KBM-7 (cell line): ENCODE results near the gene CEND1.
A peak's percentile ranks its signal among the peaks of the same experiment; 100 is the strongest.

Experiments used
- DNase-seq: peaks from one replicate; pipeline ENCODE4 v3.0.0-alpha.2; 2015
- in situ Hi-C: fragments of 300-500 bp; cut with MboI; formaldehyde crosslinking; loops from 2 replicates; pipeline ENCODE4 v1.14.3; 2020; ENCODE audit warnings: low sequenced_read_pairs, low pct_unique_long_range_greater_than_20kb, mixed read lengths

CEND1 gene

DNA sequence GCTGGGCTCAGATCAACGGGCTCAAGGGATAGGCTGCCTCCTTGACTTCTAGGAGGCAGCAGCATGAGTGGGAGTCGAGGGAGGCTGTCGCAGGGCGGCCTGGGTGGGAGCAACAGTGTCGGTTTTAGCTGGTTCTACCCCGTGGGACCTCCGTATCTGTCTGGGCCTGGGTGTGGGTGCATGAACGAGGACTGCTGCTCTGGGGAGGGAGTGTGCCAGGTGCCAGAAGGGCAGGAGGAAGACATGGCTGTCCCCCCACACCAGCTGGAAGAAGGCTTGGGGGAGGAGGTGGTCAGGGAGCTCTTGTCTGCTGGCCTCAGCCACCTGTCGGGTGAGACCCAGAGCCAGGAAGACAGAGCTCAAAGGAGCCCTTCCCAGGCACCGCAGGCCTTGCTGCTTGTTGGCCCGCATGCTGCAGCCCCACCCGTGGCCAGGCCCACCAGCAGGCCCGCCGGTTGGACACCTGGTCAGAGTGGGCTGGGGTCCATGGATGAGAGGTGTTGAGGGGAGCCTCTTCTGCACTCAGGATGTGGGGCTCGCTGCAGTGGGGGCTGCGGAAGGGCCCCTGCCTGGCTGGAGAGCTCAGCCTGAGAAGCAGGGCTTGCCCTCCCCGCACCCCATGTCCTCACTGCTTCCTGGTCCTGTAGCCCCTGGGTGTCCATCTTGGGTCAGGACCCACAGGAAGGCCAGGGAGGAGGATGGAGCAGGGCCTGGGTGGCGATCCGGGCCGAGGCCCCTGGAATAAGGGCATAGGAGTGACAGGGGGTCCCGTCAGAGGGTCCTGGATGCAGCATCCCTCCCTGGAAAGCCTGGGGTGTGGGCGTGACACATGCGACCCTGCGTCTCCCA lies 3.4 kb downstream of the CEND1 start:
- DNase-seq: no peak
- in situ Hi-C loops: no loop called here

DNA sequence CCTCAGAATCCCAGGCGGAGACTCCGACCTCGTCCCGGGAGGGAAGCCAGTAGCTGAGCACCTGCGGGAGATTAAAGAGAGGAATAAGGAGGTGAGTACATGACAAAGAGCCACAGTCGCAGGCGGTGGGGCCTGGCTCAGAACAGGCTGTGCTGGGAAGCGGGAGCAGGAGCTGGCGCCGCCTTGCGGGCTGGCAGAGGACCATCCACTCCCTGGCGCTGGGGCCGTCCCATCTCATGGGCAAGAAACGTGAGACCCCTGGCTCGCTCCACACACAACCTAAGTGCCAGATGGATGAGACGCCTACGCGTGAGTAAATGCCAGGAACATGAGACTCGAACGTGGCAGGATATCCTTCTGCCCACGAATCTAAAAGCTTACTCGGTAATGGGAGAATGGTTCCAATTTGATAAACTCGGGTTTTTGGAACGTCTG lies 6.3 kb downstream of the CEND1 start:
- DNase-seq: no peak

DNA sequence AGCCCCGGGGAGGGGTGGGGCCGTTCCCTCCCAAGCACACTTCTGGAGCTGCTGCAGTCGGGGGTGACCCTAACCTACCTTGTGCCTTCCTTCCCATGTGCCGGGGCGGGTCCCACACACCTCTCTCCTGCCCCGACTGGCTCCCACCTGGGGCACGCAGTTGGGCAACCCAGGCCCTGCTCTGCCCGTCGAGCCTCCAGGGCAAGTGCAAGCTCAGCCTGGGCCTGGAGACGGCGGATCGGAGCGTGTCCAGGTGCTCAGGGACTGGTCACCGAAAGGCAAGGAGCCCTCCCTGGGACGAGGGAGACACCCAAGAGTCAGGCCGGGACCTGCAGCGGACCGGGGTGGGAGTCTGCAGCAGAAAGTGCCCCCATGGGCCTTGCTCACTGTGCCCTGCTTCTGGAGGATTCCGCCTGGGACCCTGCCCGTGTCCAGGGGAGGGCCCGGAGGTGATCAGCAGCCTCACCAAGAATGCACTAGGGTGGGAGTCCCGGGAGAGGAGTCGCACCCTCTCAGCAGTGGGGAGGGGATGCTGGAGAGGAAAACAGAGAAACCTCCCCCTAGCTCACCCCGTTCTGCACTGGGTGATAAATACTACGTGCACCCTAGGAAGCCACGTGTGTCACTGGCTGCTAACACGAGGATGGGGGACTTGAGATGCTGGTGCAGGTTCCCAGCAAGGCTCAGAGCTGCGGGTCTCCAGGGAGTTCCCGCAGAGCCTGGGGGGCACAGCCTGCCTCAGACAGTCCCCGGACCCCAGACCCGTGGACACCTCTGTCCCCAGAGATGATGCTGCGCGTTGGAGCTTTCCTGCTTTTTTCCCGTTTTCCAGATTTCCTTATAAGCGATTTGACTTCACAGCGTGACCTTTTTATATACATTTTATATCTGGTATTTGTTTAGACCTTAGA lies 7.4 kb downstream of the CEND1 start:
- in situ Hi-C loops: no loop called here
- DNase-seq: no peak

More for the DNA sequence above, 6.3 kb downstream of the CEND1 start:
- in situ Hi-C loops: no loop called here

- in situ Hi-C loops: no loop called here
These were observed 9.8 kb downstream of the CEND1 start for GRCh38 chr11:779955-780532.

DNA sequence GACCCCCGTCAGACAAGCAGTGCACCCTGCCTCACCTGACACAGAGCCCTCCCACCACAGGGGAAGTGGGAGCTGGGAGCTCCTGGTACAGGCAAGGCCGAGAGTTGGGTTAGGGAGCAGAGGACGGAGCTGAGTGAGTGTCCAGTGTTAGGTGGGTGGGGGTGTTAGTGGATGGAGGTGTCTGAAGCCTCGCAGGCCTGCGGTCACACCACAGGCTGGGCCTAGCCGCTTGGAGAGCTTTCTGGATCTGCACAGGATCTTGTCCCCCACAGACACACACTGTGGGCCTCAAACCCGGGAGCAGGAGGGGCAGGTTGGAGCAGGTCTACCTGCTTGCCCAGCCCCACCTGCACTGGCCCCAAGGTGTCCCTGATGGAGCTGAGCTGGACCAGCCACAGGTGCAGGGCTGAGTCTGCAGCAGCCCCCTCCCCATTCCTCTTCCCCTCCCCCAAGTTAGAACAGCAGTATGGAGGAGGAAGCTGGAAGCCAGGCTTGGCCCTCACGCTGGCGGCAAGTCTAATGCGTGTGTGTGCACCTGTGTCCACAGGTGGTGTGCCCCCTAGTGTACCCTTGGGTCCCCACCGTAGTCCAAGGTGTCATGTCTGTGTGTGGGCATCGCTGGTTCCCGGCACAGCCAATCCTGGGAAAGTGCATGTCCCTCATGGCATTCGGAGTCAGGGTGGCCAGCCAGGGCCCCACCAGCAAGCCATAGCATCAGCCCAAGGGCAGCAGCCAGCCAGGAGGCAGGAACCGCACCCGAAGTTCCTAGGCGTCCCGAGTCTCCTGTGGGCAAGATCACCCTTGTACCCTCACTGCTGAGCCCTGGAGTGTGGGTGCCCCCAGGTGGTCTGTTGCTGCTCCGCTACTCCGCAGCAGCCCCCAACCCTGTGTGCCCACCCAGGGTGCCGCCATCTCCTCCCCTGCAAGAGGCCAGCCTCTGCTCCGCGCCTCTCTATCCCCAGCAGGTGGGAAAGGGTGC lies 10.6 kb downstream of the CEND1 start:
- DNase-seq: no peak
- in situ Hi-C loops: no loop called here

More at GRCh38 chr11:779955-780532, 9.8 kb downstream of the CEND1 start:
- no peak for DNase-seq

GRCh38 chr11:777288-778255 lies 12.3 kb downstream of the CEND1 start, which contains the start of gene GATD1:
GATD1 (minus strand) TSS chr11:777487; CDS start chr11:777462, 25 bp downstream.
- in situ Hi-C loops: no loop called here
- peak; percentile 78 for DNase-seq

DNA sequence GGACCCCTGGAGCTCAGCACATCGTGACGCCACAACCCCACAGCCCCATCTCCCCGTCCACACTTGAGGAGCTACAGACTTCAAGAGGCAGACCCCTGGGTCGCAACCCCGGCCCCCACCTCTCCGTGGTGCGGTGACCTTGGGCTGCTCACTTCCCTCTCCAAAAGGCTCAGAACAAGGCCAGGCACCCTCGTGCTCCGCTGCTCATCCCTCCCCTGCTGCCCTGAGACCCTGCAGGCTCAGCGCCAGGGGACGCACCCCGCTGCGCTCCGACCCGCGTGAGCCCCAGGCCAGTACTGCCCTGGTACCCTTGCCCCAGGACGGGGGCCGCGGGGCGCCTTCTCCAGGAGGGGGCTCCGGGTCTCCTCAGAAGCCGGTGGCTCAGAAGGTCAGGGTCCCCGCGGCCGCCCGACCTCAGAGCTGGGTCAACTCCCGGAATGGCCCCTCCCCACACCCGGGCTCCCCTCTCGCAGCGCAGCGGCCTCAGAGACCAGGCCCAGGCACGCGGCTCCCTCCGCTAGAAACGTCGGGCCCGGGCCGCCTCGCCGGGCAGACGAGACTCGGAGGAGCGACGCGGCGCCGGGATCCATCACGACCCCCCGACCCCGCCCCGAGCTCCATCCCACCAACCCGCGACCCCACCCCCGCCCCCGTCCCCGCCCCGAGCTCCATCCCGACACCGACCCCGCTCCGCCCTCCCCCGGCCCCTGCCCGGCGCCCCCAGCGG lies 13.2 kb downstream of the CEND1 start:
- DNase-seq: peak; percentile 52
- in situ Hi-C loops: no loop called here

DNA sequence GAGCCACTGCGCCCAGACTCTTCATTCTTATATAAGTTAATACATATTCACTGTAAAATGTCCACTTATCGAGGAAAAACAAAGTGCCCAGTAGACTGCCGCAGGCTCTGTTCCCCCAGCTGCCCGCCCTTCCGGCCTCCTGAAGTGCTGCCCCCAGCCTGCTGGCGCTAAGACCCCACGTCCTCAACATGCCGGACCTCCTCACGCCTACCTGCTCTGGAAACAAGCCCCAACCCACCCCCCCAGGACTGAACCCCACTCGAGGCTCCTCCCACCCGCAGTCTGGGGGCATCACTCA lies 13.7 kb downstream of the CEND1 start:
- in situ Hi-C loops: no loop called here

GRCh38 chr11:774873-775592 lies 14.9 kb downstream of the CEND1 start:
- no peak for DNase-seq
- in situ Hi-C loops: no loop called here

More for the DNA sequence above, 13.7 kb downstream of the CEND1 start:
- no peak for DNase-seq

- in situ Hi-C loops: no loop called here
- DNase-seq: no peak
These were observed 16.1 kb downstream of the CEND1 start for GRCh38 chr11:773830-774229.

GRCh38 chr11:773425-773824 lies 16.5 kb downstream of the CEND1 start:
- DNase-seq: no peak
- in situ Hi-C loops: no loop called here

DNA sequence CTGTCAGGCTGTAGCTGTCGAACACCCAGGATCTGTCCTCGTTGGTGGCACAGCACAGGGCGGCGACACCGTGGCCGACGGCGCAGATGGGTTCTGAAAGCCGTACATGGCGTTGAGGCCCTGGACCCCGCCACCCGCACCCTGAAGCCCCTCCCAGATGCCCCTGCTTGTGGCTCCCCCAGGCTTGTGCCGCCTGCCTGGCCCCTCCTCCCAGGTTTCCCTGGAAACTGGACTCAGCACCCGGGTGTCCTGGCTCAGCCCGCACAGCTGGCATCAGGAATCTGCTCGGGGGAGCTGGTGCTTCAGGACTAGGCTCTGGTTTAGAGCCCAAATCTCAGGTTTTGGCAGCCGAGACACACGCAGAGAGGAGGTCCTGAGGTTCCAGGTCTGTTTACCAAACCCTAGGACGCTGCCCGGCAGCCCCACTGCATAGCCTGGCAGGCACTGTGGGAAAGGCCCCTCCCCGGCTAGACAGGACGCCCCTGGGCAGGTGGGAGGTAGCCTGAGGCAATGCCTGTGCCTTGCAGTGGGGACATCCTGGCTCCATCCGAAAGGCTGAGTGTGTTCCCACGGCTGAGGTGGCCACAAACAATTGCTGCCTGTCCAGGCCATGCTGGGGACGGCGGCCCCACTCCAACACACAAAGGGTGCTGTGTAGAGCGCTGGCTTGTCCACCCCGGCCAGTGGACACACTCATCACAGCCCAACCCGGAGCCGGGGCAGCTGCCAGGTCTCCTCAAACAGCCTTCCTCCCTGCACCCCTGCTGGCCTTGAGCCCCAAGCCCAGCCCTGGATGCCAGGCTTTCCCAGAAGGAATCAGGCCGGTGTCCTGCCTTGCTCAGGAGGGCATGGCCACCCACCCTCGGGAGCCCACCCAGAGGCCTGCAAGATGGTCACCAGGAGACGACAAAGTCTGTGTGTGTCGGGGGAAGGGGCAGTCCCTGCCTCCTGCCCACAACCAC lies 17.2 kb downstream of the CEND1 start:
- in situ Hi-C loops: no loop called here

DNA sequence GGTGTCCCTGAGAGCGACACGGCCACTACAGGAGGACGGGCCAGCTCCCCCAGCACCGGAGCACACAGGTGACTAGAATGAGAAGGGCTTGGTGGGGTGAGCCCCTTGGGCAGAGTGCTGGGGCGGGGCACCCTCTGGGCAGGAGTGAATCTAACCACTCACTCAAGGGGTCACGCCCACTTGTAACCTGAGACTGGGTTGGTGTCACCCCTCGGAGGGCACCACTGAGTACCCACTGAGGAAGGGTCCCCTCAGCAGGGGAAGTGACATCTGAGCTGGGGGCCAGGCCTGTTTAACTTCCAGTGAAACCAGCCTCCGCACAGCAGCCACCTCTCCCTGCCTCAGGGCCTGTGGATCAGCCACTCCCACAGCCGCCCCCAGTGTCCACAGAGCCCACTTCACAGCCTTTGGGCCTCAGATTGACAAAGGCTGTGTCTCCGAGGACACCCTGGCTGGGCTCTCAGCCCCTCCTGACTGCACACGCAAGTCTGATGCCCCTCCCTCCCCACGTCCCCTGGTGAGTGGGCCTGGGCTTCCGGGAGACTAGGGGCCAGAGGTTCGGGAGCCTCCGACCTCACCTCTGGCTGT lies 18.2 kb downstream of the CEND1 start:
- in situ Hi-C loops: no loop called here
- DNase-seq: no peak

More for the DNA sequence above, 17.2 kb downstream of the CEND1 start:
- no peak for DNase-seq

DNA sequence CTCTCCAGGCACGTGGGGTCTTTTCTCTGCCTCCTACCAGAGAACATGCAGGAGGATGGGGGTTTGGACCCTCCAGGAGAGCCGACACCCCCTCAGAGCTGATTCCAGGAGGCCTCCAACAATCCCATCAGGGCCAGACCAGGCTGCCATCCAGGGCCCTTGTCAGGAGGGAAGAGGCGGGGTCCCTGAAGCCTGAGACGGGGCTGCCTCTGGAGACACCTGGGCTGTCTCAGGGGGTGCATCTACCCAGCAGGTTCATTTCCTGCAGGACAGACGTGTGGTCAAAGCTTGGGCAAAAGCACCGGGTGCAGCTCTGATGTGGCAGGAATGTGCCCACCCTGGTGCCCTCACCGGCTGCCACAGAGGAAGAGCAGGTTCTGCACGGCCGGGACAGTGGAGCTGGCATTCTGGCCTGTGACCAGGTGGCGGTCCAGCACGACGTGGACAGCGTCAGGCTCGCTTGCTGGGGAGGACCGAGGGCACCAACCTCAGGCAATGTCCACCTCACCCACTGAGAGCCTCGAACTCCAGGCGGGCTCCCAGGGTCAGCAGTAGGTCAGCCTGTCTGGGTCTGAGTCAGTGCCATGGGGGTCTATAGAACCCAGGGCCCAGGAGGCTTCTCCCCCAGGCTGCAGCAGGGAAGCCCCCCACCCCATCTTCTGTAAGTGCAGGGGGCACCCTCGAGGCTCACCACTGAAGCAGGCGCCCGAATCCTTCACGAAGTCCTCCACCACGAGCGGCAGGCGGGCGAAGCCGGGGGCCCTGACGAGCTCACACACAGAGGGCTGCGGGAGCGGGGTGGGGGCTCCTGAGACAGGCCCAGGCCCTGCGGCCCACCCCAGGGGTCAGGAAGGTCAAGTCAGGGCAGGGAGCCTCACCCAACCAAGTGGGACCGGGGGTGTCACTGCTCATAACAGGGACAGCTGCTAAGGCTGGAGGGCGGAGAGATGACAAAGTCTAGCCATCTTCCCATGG lies 19.0 kb downstream of the CEND1 start:
- in situ Hi-C loops: no loop called here
- DNase-seq: no peak
